Activated naive CD4-positive, alpha-beta T cell treated with Interleukin-2 at 50 U/mL for 16 hours (primary cell): ENCODE results near the gene FAM222A.

Source experiments
- DNase-seq: peaks from one replicate; pipeline ENCODE4 v3.0.0-alpha.2; 2020

The FAM222A gene

DNA sequence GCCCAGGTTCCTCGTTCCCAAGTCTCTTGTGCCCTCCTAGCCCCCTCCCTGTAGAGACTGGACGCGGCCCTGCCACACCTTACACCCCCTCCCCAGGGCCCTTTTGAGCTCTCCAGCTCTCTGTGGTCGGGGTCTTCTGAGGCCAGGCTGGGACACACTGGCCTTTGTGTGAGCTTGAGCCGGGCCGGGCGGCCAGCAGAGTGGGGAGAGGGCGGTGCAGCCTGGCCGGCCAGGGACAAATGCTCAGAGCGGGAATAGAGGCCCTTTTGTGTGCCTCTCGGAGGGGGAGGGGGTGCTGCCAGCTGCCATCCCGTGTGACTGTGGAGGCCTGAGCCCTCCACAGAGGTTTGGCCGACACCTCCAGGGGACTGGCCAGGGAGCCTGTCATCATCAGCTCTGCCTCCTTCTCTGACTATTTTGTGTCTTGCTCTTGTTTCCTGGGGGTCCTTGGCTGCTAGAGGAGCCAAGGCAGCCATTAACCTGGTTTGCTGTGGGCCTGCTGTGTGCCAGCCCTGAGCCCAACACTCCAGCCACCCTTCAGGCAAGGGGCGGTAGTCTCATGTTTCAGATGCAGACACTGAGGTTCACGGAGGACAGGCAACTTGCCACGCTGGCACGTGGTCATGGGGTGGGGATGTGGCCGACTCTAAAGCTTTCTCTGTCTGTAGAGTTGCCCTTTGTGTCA, 13.6 kb downstream of the FAM222A start:
- no peak for DNase-seq

DNA sequence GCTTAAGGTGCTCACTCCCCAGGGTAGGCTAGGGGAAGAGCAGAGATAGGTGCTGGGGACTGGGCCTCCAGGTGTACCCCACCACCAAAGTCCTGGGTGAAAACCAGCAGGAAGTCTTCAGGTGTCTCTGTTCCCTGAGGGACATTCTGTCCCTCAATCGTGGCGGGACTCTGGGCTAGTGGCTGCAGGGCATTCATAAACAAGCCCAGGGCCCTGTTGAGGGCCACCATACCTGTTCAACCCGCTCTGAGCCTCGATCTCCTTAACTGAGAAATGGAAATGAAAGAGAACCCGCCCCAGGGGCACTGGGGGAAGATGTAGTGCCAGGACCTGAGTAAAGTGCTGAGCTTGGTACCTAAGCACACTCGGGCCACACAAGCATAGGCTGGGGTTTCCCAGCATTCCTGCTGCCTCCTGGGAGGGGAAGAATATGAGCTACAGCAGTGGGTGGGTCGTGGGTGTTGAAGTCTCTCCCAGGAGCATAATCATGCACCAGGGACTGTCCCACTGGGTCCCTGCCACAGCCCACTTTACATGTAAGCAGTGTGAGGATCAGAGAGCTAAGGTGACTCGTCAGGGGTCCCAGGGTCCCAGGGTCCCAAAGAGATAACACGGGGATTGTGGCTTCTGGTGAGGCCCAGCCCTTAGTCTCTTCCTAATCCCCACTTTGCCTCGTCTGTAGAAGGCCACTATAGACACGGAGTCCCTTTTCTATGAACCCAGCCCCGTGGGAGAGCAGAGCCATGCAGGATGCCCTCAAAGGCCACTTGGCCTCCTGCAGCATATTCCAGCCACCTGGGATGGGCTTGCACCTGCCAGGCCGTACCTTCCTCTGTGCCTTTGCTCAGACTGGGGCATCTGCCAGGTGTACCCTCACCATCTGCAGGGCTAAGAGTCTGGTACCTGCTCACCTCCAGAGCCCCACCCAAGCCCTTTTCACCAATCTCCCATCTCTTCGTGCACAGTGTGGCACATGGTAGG, 14.4 kb downstream of the FAM222A start:
- no peak for DNase-seq

DNA sequence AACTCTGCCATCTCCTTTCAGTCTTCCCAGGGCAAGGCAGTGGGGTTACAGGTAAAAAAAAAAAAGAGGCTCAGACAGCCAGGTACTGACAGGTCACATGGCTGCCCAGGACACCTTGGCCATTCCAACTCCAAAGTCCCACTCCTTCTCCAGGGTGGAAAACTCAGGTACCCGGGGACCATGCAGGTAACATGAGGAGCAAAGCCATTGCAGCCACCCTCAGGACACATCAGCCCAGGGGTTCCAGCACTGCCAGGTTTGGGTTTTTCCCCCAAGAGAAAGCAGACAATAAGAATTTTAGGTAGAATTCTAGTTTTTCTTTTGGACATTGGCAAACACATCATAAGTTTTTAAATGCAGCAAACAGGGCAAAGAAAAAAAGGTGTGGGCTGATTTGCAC, 15.3 kb downstream of the FAM222A start:
- DNase-seq: no peak

DNA sequence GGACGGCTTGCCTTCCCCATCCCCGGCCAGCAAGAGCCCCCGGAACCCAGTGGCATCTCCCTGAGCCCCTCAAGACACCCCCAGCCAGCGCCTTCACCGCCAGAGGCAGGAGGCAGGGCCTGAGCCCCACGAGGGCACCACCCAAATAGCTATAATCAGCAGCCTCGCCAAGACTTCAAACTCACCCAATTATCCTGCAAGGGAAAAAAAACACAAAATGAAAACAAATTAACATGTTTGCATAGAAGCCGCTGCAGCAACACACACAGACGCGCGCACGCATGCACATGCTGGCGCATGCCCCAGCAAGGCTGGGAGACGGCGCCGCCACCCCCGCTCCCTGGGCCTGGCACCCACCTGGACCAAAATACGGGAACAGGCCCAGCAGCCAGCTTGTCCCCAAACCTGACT, 15.8 kb downstream of the FAM222A start:
- no peak for DNase-seq

DNA sequence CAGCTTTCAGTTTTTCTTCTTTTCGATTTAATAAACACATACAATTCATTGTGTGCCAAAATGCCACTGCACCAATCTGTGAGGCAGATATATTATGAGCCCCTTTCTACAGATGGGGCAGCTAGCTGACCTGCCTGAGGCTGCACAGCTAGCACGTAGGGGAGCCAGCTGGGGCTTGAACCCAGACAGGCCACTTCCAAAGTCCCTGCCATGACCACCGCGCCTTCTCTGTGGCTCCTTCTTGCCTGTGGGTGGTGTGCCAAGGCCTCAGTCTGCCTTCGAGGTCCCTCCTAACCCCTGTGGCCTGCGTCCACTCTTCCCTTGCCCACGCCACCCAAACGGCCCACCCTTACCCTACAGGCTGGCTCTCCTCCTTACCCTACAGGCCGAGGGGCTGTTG, 16.2 kb downstream of the FAM222A start:
- no peak for DNase-seq

DNA sequence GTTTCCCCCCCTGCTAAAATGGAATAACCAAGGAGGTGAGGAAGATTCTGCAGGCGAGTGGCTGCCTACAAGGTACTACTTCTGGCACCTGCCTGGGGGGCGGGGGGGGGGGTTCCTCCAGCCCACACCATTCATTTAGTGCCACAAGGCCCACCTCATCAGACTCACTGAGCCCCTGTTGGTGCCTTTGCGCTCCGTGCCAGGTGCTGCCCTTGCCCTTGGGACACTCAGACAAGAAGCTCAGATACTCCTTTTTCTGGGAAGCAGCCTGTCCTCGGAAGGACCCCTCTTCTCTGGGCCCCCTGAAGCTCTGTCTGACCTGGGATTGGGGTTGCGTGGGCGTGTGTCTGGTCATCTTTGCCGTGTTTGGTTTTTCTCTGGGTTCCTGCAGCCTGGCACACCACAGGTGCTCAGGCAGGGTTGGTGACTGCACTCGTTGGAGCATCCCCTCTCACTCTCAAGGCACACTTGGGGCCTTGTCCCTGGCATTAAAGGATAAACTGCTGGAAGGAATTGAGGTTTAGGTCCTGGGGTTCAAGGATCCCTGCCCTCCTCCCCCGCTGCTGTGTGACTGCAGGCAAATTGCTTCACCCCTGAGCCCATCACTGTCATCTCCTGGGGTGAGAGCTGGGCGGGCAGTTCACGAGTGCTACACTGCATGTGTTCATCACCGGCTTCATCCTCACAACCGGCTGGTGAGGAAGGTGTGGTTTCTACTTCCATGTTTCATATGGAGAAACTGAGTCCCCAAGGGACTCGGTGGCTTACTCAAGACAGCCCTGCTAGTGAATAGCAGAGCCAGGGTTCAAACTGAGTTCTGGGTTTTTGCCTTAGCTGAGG, 16.9 kb downstream of the FAM222A start:
- no peak for DNase-seq

DNA sequence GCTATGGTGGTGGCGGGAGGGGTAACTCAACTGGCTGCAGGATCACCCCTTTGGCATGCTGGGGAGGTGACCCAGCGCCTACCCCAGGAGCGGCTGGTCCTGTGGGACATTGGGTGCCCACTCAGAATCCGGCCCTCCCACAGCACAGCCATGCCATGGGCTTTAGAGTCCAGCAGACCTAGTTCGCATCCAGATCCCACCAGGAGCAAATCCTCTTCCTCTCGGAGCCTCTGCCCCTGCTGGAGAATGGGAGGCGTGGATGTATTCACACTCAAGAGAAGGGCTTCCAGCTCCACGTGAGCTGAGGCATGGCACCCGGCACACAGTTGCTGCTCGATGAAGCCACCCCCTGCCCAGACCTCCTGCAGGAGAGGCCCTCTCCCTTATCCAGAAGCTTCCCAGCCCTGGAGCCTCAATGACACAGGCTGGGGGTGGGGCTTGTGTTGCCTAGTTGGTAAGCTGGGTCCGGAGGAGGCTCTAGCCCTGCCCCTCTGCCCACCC, 17.7 kb downstream of the FAM222A start:
- DNase-seq: no peak

DNA sequence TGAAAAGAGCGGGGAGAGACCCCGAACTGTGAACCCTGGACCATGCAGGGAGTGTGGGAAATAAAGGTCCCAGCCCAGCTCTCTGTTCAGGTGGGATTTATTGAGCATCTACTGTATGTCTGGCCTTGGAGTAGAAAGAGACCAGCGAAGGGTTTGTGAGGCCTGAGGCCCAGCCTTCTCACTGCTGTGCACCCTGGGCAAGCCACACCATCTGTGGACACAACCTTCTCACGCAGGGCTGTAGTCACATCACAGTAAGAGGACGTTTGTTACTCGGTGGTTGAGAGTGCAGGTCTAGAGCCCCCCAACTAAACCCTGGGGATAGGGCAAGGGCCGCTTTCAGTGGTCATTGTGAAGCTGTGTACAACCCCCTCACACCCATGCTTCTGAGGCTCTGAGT, 18.2 kb downstream of the FAM222A start:
- no peak for DNase-seq

DNA sequence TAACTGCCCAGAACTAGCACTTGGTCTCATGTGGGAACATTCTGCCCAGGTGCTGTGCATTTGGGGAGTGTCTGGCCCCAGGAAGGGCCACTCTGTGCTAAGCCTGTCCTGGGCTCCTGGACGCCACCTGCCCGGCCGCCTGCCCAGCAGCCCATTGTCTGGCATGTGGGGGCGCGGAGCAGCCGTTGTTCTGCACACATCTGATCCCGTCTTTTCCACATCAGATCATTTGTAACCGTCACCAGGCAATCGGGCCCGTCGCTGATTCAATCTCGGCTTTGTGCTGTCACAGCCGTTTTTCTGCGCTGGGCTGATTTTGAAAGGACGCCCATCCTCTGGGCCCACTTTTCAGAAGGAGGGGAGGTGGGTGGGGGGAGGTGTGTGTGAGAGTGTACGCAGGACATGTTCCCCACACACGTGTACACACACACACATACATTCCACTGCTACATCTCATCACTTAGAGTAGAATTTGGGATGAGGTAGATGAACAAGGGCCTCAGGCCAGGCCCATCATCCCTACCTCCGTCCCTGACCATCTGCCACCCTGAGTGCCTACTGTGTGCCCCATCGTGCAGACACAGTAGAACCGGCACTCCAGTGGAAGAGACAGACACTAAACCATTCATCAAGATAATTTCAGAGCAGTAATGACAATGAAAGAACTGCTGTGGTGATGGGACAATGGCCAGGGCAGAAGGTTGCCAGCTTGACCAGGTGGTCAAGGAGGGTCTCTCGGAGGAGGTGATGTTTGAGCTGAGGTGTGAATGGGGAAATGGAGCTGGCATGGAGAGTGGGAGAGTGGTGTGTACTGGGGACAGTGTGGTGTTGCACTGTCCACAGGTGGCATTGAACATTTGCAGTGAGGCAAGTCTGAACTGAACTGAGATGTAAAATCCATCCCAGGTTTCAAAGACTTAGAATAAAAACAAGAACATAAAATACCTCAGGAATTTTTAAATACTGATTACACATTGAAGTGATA, 19.0 kb downstream of the FAM222A start:
- DNase-seq: no peak

DNA sequence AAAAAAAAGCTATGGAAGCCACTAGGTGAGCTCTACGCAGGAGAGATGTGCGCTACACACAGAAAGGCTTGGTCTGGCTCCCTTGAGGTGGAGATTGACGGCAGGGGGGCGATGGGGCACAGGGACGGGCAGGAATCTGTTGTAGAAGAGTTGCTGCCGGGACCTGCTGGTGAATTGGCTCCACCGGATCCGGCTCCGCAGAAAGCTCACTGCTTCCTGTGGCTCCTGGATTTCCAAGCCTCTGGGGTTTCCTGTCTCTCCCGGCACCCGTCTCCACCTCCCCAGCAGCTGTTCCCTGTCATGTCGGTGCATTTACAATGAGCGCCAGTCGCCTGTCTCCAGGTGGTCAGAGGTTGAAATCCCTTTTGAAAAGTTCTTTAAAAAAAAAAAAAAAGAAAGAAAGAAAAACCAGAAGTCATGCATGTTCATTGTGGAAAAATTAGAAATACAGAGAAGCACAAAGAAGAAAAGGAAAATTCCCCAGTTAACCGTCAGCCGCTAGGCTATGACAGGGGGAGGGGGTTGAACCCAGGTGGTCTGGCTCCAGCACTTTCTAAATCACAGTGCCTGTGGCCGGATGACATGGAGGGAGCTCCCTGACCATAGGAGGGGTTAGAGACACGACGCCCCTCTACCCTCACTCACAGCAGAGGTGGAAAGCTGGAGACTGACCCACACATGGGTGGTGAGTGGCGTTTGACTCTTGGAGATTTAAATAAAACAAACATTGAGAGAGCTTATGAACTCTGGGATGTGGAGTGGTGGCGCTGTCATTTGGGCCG, 20.8 kb downstream of the FAM222A start:
- DNase-seq: no peak

DNA sequence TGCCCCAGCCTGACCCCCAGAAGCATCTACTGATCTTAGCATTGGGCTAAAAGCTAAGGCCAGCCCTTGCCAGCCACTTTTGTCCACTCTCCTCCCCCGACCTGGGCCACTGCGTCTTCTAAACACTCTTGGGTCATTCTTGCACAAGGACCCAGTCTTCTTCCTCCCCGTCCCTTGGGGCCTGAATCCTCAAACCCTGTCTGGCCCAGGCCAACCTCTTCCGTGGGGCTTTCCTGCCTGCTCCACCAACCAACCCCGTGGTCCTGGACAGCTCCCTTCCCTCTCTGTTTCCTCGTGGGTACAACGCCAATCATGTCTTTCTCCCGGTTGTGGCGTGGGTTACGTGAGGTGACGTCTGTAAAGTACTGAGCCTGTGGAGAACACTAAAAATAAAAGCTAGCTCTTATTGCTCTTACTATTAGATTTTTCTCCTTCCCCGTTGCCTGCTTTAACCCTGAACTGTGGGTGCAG, 21.5 kb downstream of the FAM222A start:
- DNase-seq: no peak

DNA sequence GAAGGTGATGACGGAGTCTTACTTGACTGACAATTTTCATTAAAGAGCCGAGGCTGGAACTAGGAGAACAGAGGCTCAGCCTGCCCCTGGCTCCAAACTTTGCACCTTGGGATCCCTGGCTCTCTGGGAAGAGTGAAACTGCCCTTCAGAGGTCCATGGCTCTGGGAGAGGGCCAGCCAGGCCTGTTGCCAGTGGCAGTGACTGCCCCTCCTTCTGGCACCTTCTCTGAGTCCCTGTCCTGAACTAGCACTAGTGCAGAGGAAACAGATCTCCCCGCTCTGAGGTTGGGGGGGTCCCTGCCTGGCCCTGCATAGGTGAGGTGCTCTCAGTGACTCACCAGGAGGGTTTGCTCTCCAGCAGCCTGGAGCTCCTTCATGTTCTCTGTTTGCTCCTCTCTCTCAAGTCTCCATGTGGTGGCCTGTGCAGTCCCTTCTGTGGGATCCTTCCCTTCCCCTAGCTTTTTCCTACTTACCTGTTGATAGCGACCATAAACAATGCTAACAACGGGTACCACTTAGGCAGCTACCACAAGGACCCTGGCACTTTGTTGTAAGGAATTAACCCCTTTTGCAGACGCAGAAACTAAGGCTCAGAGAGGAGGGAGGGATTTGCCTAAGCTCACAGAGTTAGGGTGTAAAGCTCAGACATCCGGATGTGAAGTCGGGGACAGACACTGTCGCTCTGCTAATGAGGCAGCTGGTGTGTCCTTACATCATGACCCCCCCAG, 22.4 kb downstream of the FAM222A start:
- no peak for DNase-seq

DNA sequence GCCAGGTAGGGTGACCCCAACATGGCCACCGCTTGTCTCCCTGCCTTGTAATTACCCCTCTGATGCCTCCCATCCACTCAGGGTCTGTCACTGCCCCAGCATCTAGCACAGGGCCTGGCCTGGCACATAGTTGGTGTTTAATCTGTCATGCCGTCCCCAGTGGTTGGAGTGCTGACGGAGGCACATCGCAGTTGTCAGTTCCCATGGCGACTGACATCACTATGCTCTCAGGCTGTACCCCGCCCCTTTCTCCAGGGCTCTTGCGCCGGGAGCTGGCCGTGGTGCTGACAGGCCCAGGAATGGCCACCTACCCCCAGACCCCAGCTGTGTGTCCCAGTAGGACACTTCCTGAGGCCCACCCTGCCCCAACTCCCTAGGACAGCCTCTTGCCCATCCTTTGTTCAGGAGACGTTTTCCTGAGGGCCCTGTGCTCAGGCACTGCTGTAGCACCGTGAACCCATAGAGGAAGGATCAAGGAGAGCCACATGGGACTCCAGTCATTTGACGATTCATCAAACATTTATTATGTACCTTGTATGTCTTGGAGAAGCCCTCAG, 23.0 kb downstream of the FAM222A start:
- no peak for DNase-seq

DNA sequence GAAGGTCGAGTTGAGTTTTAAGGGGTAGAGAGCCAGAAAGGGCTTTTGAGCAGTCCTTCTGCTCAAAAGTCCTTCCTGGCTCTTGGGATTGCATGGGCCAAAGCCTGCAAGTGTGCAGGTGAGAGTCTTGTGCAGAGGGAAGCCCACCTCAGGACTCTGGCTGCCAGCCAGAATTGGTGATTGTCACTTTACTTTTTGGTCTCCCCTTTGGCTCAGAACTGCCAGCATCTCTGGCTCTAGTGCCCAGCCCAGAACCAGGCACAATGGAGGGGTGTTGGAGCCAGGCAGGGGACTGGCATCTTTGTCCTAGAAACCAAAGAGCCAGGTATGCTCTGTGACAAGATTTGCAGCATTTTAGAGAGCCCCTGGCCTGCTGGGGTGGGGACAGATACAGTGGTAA, 23.5 kb downstream of the FAM222A start:
- DNase-seq: no peak

DNA sequence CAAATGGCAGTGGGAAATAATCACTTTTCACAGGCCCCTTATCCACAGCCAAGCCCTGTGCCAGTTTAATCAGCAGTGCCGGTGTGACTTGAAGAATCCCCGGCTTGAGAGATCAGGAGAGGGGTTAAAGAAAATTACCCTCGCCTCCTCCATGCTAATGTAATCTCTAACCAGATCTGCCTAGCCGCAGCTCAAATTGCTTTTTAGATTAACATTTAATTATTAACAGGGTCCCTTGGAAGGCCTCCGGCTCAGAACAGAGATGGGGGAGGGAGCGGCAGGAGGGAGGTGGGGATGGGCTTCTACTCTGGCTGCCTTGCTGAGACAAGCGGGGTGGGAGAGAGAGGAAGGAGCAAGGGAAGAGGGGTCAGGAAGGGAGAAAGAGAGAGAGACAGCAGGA, 24.0 kb downstream of the FAM222A start:
- no peak for DNase-seq

DNA sequence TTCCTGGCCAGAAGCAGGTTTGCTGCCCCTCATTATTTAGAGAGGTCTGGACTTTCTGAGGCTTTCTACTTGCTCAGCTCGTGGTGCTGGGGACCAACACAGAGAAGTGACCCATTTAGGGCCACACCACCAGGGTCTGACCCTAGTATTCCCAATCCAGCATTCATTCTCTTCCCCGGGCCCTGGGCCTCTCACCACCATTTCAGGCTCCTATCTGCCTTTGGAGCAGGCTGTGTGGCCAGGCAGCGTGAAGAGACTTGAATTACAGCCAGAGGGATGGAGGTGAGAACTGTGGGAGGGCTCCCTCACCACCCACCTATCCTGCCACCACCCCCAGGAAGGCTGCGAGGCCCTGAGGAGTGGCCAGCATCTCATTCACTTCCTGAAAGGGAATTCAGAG, 24.6 kb downstream of the FAM222A start:
- DNase-seq: no peak

DNA sequence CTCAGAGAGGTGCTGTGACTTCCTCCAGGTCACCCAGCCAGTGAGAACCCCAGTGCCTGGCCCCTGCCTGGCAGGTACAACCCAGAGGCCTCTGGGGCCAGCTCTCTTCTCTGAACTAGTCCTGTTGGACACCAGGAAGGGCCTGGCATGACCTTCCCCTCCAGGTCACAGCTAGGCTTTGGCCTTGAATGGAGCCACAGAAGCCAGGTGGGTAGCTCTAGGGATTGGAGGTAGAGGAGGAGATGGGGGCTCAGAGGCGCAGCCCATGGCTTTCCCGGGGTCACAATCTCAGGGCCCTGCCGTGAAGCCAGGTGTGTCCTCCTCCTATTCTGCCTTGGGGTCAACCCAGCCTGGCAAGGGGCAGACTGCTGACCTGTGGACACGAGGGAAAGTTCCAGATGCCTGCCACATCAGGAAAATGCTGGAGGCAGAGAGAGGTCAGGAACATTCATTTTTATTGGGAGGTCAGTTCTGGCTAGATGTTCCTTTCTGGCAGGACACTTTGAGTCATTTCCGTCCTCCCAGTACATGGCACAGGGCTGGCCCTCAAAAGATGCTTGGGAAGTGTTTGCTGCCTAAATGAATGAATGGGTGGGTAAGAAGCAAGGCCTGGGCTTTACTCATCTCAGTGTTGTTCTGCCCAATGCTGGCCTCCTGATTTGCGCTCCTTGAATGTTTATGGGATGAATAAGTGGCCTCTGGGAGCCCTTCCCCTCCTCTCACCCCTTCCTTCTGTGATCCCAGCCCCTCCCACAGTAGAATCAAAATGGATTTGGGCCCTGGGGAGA, 25.4 kb downstream of the FAM222A start:
- DNase-seq: no peak

DNA sequence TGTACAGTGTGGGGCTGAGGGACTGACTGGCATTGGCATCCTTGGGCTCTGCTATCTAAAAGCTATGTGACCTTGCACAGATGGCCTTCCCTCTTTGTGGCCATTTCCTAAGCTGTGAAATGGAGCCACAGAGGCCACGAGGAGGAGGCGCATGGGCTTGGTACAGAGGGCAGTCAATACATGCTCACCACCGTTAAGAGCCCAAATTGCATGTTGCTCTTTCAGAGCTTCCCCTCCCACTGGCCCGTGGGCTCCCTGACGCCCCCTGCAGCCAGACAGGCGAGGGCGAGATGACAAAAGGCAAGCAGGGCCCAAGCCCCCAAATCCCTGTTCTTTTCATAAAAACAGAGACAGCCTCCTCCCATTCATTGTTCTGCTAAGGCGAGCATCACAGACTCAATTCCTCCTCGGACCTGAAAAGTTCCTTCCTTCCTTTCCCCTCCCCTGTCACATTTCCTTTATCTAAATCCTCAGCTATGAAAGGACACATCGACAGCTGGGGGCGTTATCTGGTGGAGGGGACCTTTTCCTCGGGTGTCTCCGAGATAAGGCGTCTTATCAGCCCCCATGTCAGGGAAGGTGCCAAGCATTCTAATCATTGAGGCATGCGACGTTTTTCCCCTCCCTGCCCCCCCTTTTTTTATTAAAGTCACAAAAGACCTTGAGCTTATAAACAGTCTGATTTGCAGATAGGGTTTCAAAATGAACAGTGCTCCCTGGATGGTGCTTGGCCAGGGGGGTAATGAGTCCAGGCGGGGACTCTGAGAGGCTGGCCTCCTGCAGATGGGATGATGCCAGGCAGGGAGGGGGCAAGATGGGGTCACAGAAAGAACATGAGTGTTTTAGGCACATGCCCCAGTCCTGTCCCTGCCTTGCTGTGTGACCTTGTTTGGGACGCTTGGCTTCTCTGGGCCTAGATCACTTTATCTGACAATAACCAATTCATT, 26.4 kb downstream of the FAM222A start:
- no peak for DNase-seq
